ENCODE measurements around the gene HIKESHI. TPM values are rescaled to one million over a fixed set of nuclear protein-coding genes. Genes with fewer than 3 reads are reported as not detected.
"Not testable (repeated sequence)": the region's sequence is repeated elsewhere in the genome, so short reads cannot be mapped to it uniquely, and the experiment has no call there.

HIKESHI gene
- polyA plus RNA-seq, 3 donors from 2014 or later: 80.6 to 108 (median 87.6) TPM

DNA sequence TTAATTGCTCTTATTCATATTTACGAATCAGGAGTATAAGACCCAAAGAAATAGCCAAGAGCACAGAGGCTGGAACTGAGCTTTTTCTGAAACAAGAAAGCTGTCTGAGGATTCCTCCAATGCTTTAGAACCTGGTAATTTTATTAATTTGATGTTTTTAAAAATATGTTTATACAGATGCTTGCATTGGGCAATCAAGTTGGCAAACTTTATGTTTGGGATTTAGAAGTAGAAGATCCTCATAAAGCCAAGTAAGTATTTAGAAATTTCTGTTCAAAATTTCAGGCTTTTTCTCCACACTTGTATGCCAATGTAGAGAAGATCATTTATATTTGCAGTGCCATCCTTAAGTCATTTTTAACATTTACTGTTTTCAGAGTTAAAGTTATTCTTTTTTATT, 24.3 kb upstream of the HIKESHI start:
- Mint-ChIP-seq H3K27ac (no peak overlapping the region), H3K4me1 (peaks cover 0 to 9% of the 10 kb centered on the region in 2 donors), H3K4me3 (no peak overlapping the region), H3K9me3 (no peaks in the 10 kb centered on the region), H3K36me3 (peaks cover 25 to 35% (median 28%) of the 10 kb centered on the region in 3 donors), H3K27me3 (ENCODE audit: low read depth in 3 of 3) (no peaks in the 10 kb centered on the region)
- DNase-seq: no peak

DNA sequence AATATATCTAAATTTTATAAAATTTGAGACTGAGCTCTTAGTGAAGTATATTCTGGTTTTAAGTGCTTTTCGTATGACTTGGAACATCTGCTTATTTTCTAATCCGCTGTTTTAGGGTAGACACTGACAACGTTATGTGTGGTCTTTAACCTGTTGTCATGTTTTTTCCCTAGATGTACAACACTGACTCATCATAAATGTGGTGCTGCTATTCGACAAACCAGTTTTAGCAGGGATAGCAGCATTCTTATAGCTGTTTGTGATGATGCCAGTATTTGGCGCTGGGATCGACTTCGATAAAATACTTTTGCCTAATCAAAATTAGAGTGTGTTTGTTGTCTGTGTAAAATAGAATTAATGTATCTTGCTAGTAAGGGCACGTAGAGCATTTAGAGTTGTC, 23.8 kb upstream of the HIKESHI start:
- no peaks in the 10 kb centered on the region for H3K27me3 Mint-ChIP-seq (ENCODE audit: low read depth in 3 of 3)
- peaks cover 0 to 9% of the 10 kb centered on the region in 2 donors for H3K4me1 Mint-ChIP-seq
- H3K9me3 Mint-ChIP-seq: no peaks in the 10 kb centered on the region
- DNase-seq: no peak
- H3K4me3 Mint-ChIP-seq: no peak overlapping the region
- H3K27ac Mint-ChIP-seq: no peak overlapping the region
- H3K36me3 Mint-ChIP-seq: peaks cover 25 to 33% (median 26%) of the 10 kb centered on the region in 3 donors

DNA sequence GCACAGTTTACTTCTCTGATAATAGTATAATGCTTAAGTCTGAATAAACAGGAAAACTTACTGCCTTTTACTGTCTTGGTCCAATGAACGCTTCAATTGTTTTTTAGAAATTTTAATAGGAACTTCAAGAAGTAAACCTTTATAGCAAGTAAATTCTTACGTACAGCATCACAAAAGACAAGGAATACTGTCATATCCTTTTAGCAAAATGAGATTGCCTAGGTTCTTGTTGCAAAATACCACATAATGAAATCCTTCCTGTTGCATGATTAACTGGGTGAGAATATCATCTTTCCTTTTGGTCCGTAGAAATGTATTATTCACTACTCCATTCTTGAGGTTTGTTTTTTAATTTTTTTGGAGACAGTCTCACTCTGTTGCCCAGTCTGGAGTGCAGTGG, 22.3 kb upstream of the HIKESHI start:
- Mint-ChIP-seq H3K27ac (no peak overlapping the region), H3K27me3 (ENCODE audit: low read depth in 3 of 3) (no peaks in the 10 kb centered on the region), H3K36me3 (peaks cover 26 to 33% (median 28%) of the 10 kb centered on the region in 3 donors), H3K9me3 (no peaks in the 10 kb centered on the region), H3K4me1 (peaks cover 0 to 9% of the 10 kb centered on the region in 2 donors), H3K4me3 (no peak overlapping the region)
- no peak for DNase-seq

DNA sequence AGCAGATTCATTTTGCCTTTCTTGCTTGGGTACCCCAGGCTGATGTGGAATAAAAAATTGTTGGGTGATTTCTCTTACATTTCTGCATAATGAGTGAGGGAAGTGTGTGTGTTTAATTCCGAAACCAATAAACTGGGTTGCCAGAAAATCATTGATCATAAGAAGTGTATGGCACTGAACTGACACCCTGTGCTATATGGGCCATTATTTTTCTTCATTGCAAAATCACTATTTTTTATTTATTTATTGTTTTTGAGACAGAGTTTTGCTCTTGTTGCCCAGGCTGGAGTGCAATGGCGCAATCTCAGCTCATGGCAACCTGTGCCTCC, 14.6 kb upstream of the HIKESHI start:
- Mint-ChIP-seq H3K27ac (peak overlapping the region in 4 of 6 donors; percentile 50 to 89 (median 74)), H3K36me3 (peaks cover 0 to 3% (median 0%) of the 10 kb centered on the region in 3 donors)
- no peak for DNase-seq

DNA sequence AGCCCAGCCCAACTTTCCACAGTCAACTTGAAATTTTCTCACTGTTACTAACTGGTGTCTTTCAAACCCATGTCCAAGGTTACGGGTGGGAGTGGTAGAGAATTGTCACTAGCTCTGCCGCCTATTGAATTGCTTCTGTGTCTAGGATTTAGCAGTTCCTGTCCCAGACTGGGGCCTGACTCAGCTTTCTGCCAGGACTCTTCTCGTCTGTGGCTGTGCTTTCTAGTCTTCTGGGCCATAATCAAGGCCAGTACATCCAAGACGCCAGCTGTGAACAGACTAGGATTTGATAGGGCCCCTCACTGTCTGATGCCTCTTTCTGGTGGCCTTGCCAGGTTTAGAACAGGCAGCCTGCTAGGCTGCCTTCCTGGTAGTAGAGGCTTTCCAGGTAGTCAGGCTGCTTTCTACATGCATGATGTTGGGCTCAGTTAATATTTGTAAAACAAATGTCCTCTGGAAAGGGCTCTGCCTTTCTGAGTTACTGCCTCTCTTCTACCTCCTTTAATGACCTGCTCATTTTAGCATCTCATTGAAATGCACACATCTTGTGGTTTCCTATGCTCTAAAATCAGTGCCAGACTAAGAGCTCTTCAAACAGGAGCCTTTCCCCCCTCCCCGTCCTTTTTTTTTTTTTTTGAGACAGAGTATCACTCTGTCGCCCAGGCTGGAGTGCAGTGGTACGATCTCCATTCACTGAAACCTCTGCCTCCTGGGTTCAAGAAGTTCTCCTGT, 13.1 kb upstream of the HIKESHI start:
- Mint-ChIP-seq H3K4me1 (peaks cover 7% of the 10 kb centered on the region in 2 donors), H3K36me3 (peaks cover 0 to 3% (median 0%) of the 10 kb centered on the region in 3 donors), H3K4me3 (no peak overlapping the region), H3K27ac (peak overlapping the region in 1 of 6 donors; percentile 45), H3K9me3 (no peaks in the 10 kb centered on the region), H3K27me3 (ENCODE audit: low read depth in 3 of 3) (peaks cover 0 to 2% (median 0%) of the 10 kb centered on the region in 3 donors)
- no peak for DNase-seq

More for the DNA sequence above, 14.6 kb upstream of the HIKESHI start:
- Mint-ChIP-seq H3K4me3 (peak overlapping the region in 3 of 5 donors; percentile 11 to 66 (median 14)), H3K27me3 (ENCODE audit: low read depth in 3 of 3) (peaks cover 0 to 2% (median 0%) of the 10 kb centered on the region in 3 donors), H3K4me1 (peaks cover 7% of the 10 kb centered on the region in 2 donors), H3K9me3 (no peaks in the 10 kb centered on the region)

DNA sequence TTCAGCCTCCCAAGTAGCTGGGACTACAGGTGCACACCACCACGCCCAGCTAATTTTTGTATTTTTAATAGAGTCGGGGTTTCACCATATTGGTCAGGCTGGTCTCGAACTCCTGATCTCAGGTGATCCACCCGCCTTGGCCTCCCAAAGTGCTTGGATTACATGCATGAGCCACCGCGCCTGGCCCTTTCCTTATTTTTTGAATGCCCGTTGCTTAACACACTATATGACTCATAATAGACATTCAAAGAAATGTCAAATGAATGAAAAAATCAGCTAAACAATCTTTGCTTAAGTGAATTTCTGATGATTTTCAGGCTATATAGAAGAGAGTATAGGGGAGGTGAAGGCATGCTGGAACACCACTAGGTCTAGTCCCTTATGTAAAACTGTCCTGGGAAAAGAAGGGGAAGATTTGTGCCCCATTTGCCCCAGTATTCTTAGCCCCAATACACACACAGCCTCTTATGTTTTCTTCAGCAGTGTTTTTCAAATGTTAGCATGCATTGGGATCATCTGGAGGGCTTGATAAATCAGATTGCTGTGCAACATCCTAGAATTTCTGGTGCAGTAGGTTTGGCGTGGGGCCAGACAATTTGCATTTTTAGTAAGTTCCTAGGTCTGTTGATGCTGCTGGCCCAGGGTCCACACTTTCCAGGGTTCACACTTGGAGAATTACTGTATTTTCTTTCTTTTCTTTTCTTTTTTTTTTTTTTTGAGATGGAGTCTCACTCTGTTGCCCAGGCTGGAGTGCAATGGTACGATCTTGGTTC, 12.3 kb upstream of the HIKESHI start:
- H3K4me1 Mint-ChIP-seq; H3K36me3 Mint-ChIP-seq; H3K9me3 Mint-ChIP-seq; H3K27ac Mint-ChIP-seq; DNase-seq; H3K27me3 Mint-ChIP-seq (ENCODE audit: low read depth in 3 of 3); H3K4me3 Mint-ChIP-seq: not testable (repeated sequence)

DNA sequence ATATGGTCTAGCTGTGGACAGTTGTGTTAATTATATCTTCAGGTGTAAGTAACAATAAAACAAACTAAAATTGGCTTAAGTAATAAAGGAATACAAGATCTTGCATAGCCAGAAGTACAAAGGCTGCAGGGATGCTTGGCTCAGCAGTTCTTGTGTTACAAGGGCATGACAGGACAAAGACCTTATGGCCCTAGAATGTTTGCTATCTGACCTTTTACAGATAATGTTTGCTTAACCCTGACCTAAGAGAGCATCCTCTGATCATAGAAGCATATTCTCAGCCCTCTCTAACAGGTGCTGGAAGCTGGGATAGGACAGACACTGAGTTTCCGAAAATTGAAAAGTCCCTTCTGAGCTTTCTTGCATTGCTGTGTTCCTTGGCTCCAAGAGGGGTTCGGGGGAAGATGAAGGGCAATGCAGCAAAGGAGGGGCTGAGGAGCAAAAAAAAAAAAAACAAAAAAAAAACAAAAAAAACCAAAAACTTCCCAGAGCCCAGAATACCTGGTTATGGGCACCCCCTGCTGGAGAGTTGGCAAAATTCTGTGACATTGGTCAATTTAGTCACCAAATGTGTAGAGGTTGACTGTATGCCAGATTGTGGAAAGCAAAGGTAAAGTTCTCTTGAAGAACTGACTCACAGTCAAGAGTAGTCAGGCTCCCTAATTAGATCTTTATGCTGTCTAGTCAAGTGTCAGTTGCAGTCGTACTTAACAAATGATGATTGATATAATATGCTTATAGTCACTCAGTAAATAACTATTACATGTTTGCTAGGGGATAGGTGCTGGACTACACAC, 10.4 kb upstream of the HIKESHI start:
- H3K4me1 Mint-ChIP-seq: peaks cover 5 to 7% of the 10 kb centered on the region in 2 donors
- H3K27ac Mint-ChIP-seq: peak overlapping the region in 1 of 6 donors; percentile 14
- H3K9me3 Mint-ChIP-seq: no peaks in the 10 kb centered on the region
- H3K36me3 Mint-ChIP-seq: no peaks in the 10 kb centered on the region
- peak; percentile 39 to 50 (median 40) for DNase-seq
- H3K27me3 Mint-ChIP-seq (ENCODE audit: low read depth in 3 of 3): peaks cover 0 to 2% (median 0%) of the 10 kb centered on the region in 3 donors
- no peak overlapping the region for H3K4me3 Mint-ChIP-seq

DNA sequence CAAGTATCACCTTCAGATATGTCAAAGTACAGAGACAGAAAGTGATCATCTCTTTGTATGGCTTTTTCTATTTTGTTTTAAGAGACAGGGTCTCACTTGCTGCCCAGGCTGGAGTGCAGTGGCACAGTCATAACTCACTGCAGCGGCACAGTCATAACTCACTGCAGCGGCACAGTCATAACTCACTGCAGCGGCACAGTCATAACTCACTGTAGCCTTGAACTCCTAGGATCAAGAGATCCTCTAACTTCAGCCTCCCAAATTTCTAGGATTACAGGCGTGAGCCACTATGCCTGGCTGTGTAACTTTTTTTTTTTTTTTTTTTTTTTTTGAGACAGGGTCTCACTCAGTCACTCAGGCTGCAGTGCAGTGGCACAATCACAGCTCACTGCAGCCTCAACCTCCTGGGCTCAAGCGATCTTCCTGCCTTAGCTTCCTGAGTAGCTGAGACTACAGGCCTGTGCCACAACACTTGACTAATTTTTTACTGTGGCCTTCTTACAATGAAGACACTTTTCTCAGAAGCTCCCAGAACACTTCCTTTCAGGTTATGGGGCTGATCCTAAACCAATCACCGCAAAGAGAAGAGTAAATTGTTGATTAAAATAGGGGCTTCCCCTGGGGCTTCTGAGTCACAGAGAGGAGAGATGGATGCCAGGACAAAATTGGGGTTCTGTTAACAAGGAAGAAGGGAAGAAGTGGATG, 9.0 kb upstream of the HIKESHI start:
- Mint-ChIP-seq H3K36me3 (no peaks in the 10 kb centered on the region), H3K27ac (no peak overlapping the region), H3K4me1 (no peaks in the 10 kb centered on the region), H3K9me3 (no peaks in the 10 kb centered on the region), H3K4me3 (no peak overlapping the region), H3K27me3 (ENCODE audit: low read depth in 3 of 3) (peaks cover 0 to 2% (median 0%) of the 10 kb centered on the region in 3 donors)
- DNase-seq: no peak

DNA sequence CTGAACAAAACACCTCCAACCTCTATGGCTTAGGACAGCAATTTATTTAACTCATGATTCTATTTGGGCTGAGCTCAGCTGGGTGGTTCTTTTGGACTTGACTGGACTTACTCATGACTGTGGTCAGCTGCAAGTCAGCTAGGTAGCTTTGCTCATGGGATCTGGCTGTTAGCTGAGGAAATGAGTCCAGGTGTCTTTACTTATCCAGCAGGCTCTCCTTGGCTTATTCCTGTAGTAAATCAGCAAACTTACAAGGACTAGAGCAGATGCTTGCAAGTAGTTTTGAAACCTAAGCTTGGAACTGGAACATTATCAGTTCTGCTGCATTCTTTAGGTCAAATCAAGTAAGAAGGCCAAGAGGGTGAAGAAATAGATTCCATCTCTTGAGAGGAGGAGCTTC, 8.0 kb upstream of the HIKESHI start:
- Mint-ChIP-seq H3K4me1 (no peaks in the 10 kb centered on the region), H3K36me3 (no peaks in the 10 kb centered on the region), H3K27me3 (ENCODE audit: low read depth in 3 of 3) (peaks cover 0 to 2% (median 0%) of the 10 kb centered on the region in 3 donors), H3K4me3 (no peak overlapping the region), H3K9me3 (no peaks in the 10 kb centered on the region), H3K27ac (no peak overlapping the region)
- DNase-seq: no peak

DNA sequence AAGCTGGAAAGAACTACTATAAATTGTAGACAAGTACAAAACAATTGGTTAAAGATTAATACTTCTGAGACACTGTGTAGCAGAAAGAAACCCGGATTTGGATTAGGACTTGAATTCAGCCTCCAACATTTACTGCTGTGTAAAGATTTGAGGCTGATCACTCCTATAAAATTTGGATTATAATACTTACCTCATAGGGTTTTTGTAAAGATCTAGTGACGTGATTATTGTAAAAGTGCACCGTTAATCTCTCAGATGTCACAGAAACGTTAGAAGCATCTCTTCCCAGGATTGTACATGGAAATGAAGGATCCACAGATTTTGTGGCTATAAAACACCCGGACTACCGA, 323 bp upstream of the HIKESHI start:
- Mint-ChIP-seq H3K4me3 (peak overlapping the region; percentile 97 to 100 (median 99)), H3K4me1 (peaks cover 25 to 39% of the 10 kb centered on the region in 2 donors), H3K27ac (peak overlapping the region; percentile 88 to 99 (median 97)), H3K36me3 (peaks cover 0 to 4% (median 0%) of the 10 kb centered on the region in 3 donors), H3K27me3 (ENCODE audit: low read depth in 3 of 3) (peaks cover 0 to 3% (median 2%) of the 10 kb centered on the region in 3 donors), H3K9me3 (no peaks in the 10 kb centered on the region)
- DNase-seq: no peak

DNA sequence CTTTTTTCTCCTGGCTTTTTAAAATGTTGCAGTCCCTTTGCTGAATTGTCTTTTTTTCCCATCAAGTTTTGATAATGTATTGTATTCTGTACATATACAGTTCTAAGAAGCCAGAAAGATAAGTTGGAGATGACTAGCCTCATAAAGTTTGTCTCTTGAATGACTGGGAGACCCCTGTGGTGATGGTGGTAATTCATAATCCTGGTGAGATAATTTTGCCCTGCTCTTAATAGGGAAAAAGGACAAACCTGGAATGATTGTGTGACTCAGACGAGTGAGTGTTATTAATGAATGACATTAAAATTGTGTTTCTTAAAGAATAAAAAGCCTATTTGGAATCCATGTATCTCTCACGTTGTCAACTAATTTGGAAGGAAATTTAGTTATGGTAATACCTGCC, 1.2 kb downstream of the HIKESHI start:
- peak overlapping the region; percentile 97 to 100 (median 99) for H3K4me3 Mint-ChIP-seq
- no peaks in the 10 kb centered on the region for H3K9me3 Mint-ChIP-seq
- H3K4me1 Mint-ChIP-seq: peaks cover 25 to 39% of the 10 kb centered on the region in 2 donors
- H3K27me3 Mint-ChIP-seq (ENCODE audit: low read depth in 3 of 3): peaks cover 0 to 3% (median 0%) of the 10 kb centered on the region in 3 donors
- H3K27ac Mint-ChIP-seq: peak overlapping the region in 5 of 6 donors; percentile 4 to 97 (median 88)
- no peak for DNase-seq
- peaks cover 0 to 4% (median 0%) of the 10 kb centered on the region in 3 donors for H3K36me3 Mint-ChIP-seq

DNA sequence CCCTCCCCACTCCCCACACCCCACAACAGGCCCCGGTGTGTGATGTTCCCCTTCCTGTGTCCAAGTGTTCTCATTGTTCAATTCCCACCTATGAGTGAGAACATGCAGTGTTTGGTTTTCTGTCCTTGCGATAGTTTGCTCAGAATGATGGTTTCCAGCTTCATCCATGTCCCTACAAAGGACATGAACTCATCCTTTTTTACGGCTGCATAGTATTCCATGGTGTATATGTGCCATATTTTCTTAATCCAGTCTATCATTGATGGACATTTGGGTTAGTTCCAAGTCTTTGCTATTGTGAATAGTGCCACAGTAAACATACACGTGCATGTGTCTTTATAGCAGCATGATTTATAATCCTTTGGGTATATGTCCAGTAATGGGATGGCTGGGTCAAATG, 6.7 kb downstream of the HIKESHI start:
- DNase-seq; H3K9me3 Mint-ChIP-seq; H3K4me3 Mint-ChIP-seq; H3K27me3 Mint-ChIP-seq (ENCODE audit: low read depth in 3 of 3): not testable (repeated sequence)
- Mint-ChIP-seq H3K36me3 (peaks cover 4 to 19% (median 4%) of the 10 kb centered on the region in 3 donors), H3K27ac (peak overlapping the region in 1 of 6 donors; percentile 40), H3K4me1 (peaks cover 32 to 54% of the 10 kb centered on the region in 2 donors)

DNA sequence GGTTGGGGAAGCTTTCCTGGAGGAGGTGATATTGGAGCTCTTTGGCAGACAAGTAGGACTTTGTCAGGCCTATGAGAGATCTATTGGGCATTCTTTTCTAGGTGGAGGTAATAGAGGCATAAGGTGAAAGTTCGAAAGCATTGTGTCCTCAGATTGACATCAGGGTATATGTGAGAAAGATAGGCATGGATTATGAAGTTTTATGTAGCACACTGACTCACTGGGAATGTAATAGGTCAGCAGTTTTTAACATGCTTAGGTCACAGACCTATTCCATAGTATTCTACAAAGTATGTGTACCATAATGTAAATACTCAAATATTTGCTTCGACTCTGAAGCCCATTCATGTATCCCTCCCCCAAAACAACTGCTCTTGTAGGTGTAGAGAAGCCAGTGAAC, 11.8 kb downstream of the HIKESHI start:
- no peak for DNase-seq
- Mint-ChIP-seq H3K27me3 (ENCODE audit: low read depth in 3 of 3) (peaks cover 0 to 4% (median 0%) of the 10 kb centered on the region in 3 donors), H3K36me3 (peaks cover 4 to 40% (median 11%) of the 10 kb centered on the region in 3 donors), H3K27ac (peak overlapping the region in 4 of 6 donors; percentile 5 to 53 (median 30)), H3K4me1 (peaks cover 27 to 48% of the 10 kb centered on the region in 2 donors), H3K9me3 (no peaks in the 10 kb centered on the region), H3K4me3 (no peak overlapping the region)

Measured in immature natural killer cell (primary cell).